GM12891 (cell line): ENCODE data around the gene SMAD6.

ENCODE experiments used
- DNase-seq: peaks from one replicate; pipeline ENCODE4 v3.0.0; 2011; ENCODE audit warnings: low spot score; ENCODE audit not compliant: insufficient read length
- FAIRE-seq: peaks from 2 replicates; lab custom pipeline; 2011; peaks lifted over from hg19 to GRCh38; lab: Jason Lieb, UNC
- PAX5 ChIP-seq: IDR thresholded peaks from 2 replicates; pipeline ENCODE4 v1.6.1; 2011; ENCODE audit warnings: low read length, moderate library complexity, mild to moderate bottlenecking; ENCODE audit not compliant: insufficient read depth, severe bottlenecking
- POLR2A ChIP-seq: IDR thresholded peaks from 2 replicates; pipeline ENCODE4 v1.6.1; 2011; ENCODE audit warnings: low read depth, low read length, control low read depth
- POLR2AphosphoS5 ChIP-seq: IDR thresholded peaks from 2 replicates; pipeline ENCODE4 v1.6.1; 2011; ENCODE audit warnings: low read depth, low read length, control low read depth
- POU2F2 ChIP-seq: IDR thresholded peaks from 2 replicates; pipeline ENCODE4 v1.6.1; 2011; ENCODE audit warnings: low read depth, mild to moderate bottlenecking, control low read depth, low read length, moderate library complexity
- SPI1 ChIP-seq: IDR thresholded peaks from 2 replicates; pipeline ENCODE4 v1.6.1; 2011; ENCODE audit warnings: low read depth, low read length, control low read depth
- TAF1 ChIP-seq: IDR thresholded peaks from 2 replicates; pipeline ENCODE4 v1.6.1; 2011; ENCODE audit warnings: low read depth, low read length, control low read depth

SMAD6 gene

GRCh38 chr15:66777596-66778313 is 75.7 kb downstream of the SMAD6 start:
- no peak for FAIRE-seq
- no peak for DNase-seq
- TF ChIP-seq SPI1 (no peak), POU2F2 (no peak), POLR2AphosphoS5 (no peak), PAX5 (no peak), TAF1 (no peak), POLR2A (no peak)

- FAIRE-seq (no peak), DNase-seq (no peak)
- TF ChIP-seq POLR2A (no peak), PAX5 (no peak), POU2F2 (no peak)
Measured at GRCh38 chr15:66778314-66778665, 76.3 kb downstream of the SMAD6 start.

- TF ChIP-seq POLR2A (no peak), PAX5 (no peak), POLR2AphosphoS5 (no peak), POU2F2 (no peak), TAF1 (no peak), SPI1 (no peak)
- DNase-seq (no peak), FAIRE-seq (no peak)
Measured at GRCh38 chr15:66778716-66779115, 76.7 kb downstream of the SMAD6 start.

- TF ChIP-seq SPI1 (no peak), POLR2AphosphoS5 (no peak), PAX5 (no peak), POU2F2 (no peak), POLR2A (no peak), TAF1 (no peak)
- DNase-seq (no peak), FAIRE-seq (no peak)
Measured at GRCh38 chr15:66779331-66780009, 77.4 kb downstream of the SMAD6 start.

GRCh38 chr15:66780172-66780972 is 78.3 kb downstream of the SMAD6 start:
- DNase-seq (no peak), FAIRE-seq (no peak)

GRCh38 chr15:66780973-66781718 is 79.1 kb downstream of the SMAD6 start:
- TF ChIP-seq SPI1 (no peak), POLR2AphosphoS5 (no peak), POU2F2 (no peak), TAF1 (no peak), POLR2A (no peak), PAX5 (no peak)
- DNase-seq (no peak), FAIRE-seq (no peak)

More at GRCh38 chr15:66780172-66780972, 78.3 kb downstream of the SMAD6 start:
- no peak for TF ChIP-seq POU2F2
- no peak for TF ChIP-seq TAF1
- TF ChIP-seq POLR2AphosphoS5: no peak
- no peak for TF ChIP-seq PAX5
- no peak for TF ChIP-seq SPI1
- no peak for TF ChIP-seq POLR2A

- TF ChIP-seq SPI1 (no peak), PAX5 (no peak), POU2F2 (no peak), POLR2AphosphoS5 (no peak), POLR2A (no peak), TAF1 (no peak)
- FAIRE-seq (no peak), DNase-seq (no peak)
Measured at GRCh38 chr15:66782785-66783184, 80.7 kb downstream of the SMAD6 start.

- FAIRE-seq (no peak), DNase-seq (no peak)
- TF ChIP-seq POU2F2: no peak
- no peak for TF ChIP-seq SPI1
Measured at GRCh38 chr15:66783314-66783713, 81.3 kb downstream of the SMAD6 start.

GRCh38 chr15:66783725-66784124 is 81.7 kb downstream of the SMAD6 start:
- DNase-seq (no peak), FAIRE-seq (no peak)
- TF ChIP-seq POU2F2 (no peak), POLR2A (no peak), PAX5 (no peak), TAF1 (no peak), POLR2AphosphoS5 (no peak), SPI1 (no peak)

GRCh38 chr15:66784174-66784573 is 82.1 kb downstream of the SMAD6 start:
- DNase-seq (no peak), FAIRE-seq (no peak)
- TF ChIP-seq POLR2AphosphoS5 (no peak), POLR2A (no peak), PAX5 (no peak), POU2F2 (no peak), TAF1 (no peak), SPI1 (no peak)
